H1 (cell line): ENCODE results near the gene FOXC1. TPM values are rescaled to one million over a fixed set of nuclear protein-coding genes. Genes with fewer than 3 reads are reported as not detected.

Experiments used
- CTCF ChIA-PET: fragments of 300-600 bp; sonication (Branson Sonifier 250); formaldehyde crosslinking; loops from one replicate; lab custom pipeline; 2021; ENCODE audit not compliant: partially characterized antibody; lab: Charles Lee
- POLR2A ChIA-PET: fragments of 300-600 bp; sonication (Branson Sonifier 250); formaldehyde crosslinking; loops from one replicate; lab custom pipeline; 2021; ENCODE audit warnings: inconsistent platforms; ENCODE audit not compliant: partially characterized antibody; lab: Charles Lee
- DNase-seq, 2 experiments: peaks; one replicate each; pipeline versions ENCODE4 v3.0.0 to v3.0.0-alpha.2; 2010 to 2022; ENCODE audit warnings: low spot score in 2 of 2, low read depth in 1 of 2, mixed read lengths in 1 of 2
- FAIRE-seq: peaks from 2 replicates; lab custom pipeline; 2011; peaks lifted over from hg19 to GRCh38; lab: Jason Lieb, UNC
- H2AFZ ChIP-seq: 2 replicates; pipeline ENCODE4 v1.8.1; 2012; ENCODE audit warnings: low read length, inconsistent platforms
- H2AK5ac ChIP-seq: 2 replicates; pipeline ENCODE4 v1.6.1; 2013; ENCODE audit warnings: low read depth, low read length
- H2BK120ac ChIP-seq: replicated peaks from 2 replicates; pipeline ENCODE3; 2013; ENCODE audit warnings: low read depth, low read length, inconsistent platforms
- H2BK12ac ChIP-seq: 2 replicates; pipeline ENCODE4 v1.6.1; 2013; ENCODE audit warnings: low read depth, low read length
- H2BK15ac ChIP-seq: 2 replicates; pipeline ENCODE4 v1.6.1; 2013; ENCODE audit warnings: low read length
- H2BK20ac ChIP-seq: 2 replicates; pipeline ENCODE4 v1.6.1; 2013; ENCODE audit warnings: low read length
- H2BK5ac ChIP-seq: 2 replicates; pipeline ENCODE4 v1.6.1; 2013; ENCODE audit warnings: low read depth, low read length
- H3K14ac ChIP-seq: 2 replicates; pipeline ENCODE4 v1.6.1; 2013; ENCODE audit warnings: inconsistent platforms; ENCODE audit not compliant: insufficient read length
- H3K18ac ChIP-seq: 2 replicates; pipeline ENCODE4 v1.6.1; 2013; ENCODE audit warnings: low read length; ENCODE audit errors: extremely low read depth
- H3K23ac ChIP-seq: 2 replicates; pipeline ENCODE4 v1.6.1; 2013; ENCODE audit warnings: inconsistent platforms; ENCODE audit not compliant: insufficient read length
- H3K23me2 ChIP-seq: 2 replicates; pipeline ENCODE4 v1.6.1; 2013; ENCODE audit warnings: low read depth, low read length
- H3K27ac ChIP-seq: 2 replicates; pipeline ENCODE4 v1.6.1; 2011; ENCODE audit warnings: low read depth, low read length, inconsistent platforms
- H3K27me3 ChIP-seq, 4 experiments: replicated peaks in 1 of 4; 1 replicate in 1 of 4; 2 replicates in 3 of 4; pipeline versions ENCODE4 v1.6.1 to v1.8.1; 2011 to 2013; ENCODE audit warnings: low read length in 3 of 4, mild to moderate bottlenecking in 3 of 4, inconsistent platforms in 2 of 4, mixed read lengths in 2 of 4, moderate library complexity in 1 of 4; ENCODE audit not compliant: control insufficient read depth in 3 of 4, insufficient read depth in 3 of 4; ENCODE audit errors: extremely low read depth in 1 of 4
- H3K36me3 ChIP-seq, 4 experiments: 2 replicates each; pipeline versions ENCODE4 v1.6.1 to v1.8.1; 2011 to 2013; ENCODE audit warnings: mild to moderate bottlenecking in 4 of 4, low read length in 3 of 4, moderate library complexity in 2 of 4, control low read depth in 1 of 4, inconsistent platforms in 1 of 4; ENCODE audit not compliant: insufficient read depth in 4 of 4, control insufficient read depth in 2 of 4
- H3K4ac ChIP-seq: replicated peaks from 2 replicates; pipeline ENCODE3; 2013; ENCODE audit warnings: low read length, low read depth, mixed read lengths, inconsistent platforms; ENCODE audit not compliant: insufficient read length
- H3K4me1 ChIP-seq, 4 experiments: replicated peaks in 1 of 4; 1 replicate in 1 of 4; 2 replicates in 3 of 4; pipeline versions ENCODE4 v1.6.1 to v1.8.1; 2011 to 2013; ENCODE audit warnings: low read length in 3 of 4, inconsistent platforms in 2 of 4, mixed read lengths in 1 of 4; ENCODE audit not compliant: insufficient read depth in 4 of 4, control insufficient read depth in 3 of 4
- H3K4me2 ChIP-seq, 2 experiments: 2 replicates each; pipeline versions ENCODE4 v1.6.1 to v1.8.1; 2011 to 2013; ENCODE audit warnings: low read depth in 2 of 2, low read length in 2 of 2, control low read depth in 1 of 2, inconsistent platforms in 1 of 2, mild to moderate bottlenecking in 1 of 2; ENCODE audit not compliant: insufficient read depth in 1 of 2
- H3K4me3 ChIP-seq, 4 experiments: fragments of 200-600, 300-600 bp in 1 of 4; sonication (generic), shearing (Covaris generic), sonication (Bioruptor Twin) in 1 of 4; 2 replicates each; pipeline versions ENCODE4 v1.5.1 to v1.8.1; 2011 to 2016; ENCODE audit warnings: low read length in 4 of 4, low read depth in 3 of 4, control low read depth in 2 of 4, inconsistent platforms in 2 of 4, mild to moderate bottlenecking in 2 of 4, mixed read lengths in 1 of 4, moderate library complexity in 1 of 4; ENCODE audit not compliant: insufficient read depth in 2 of 4; ENCODE audit errors: extremely low read depth in 1 of 4
- H3K56ac ChIP-seq: replicated peaks from 2 replicates; pipeline ENCODE3; 2013; ENCODE audit warnings: low read depth, mild to moderate bottlenecking, mixed read lengths, low read length, inconsistent platforms; ENCODE audit not compliant: insufficient read length
- H3K79me1 ChIP-seq: 2 replicates; pipeline ENCODE4 v1.6.1; 2013; ENCODE audit warnings: low read depth, low read length, control low read depth
- H3K79me2 ChIP-seq, 2 experiments: 2 replicates each; pipeline versions ENCODE4 v1.6.1 to v1.8.1; 2012 to 2013; ENCODE audit warnings: low read length in 2 of 2, mild to moderate bottlenecking in 2 of 2, inconsistent platforms in 1 of 2; ENCODE audit not compliant: insufficient read depth in 2 of 2, control insufficient read depth in 1 of 2
- H3K9ac ChIP-seq, 4 experiments: replicated peaks in 1 of 4; 1 replicate in 1 of 4; 2 replicates in 3 of 4; pipeline versions ENCODE4 v1.6.1 to v1.8.1; 2011 to 2013; ENCODE audit warnings: low read depth in 3 of 4, low read length in 3 of 4, control low read depth in 2 of 4, mild to moderate bottlenecking in 2 of 4, moderate library complexity in 2 of 4, inconsistent platforms in 1 of 4; ENCODE audit errors: extremely low read depth in 1 of 4
- H3K9me3 ChIP-seq, 2 experiments: 2 replicates each; pipeline versions ENCODE4 v1.6.1 to v1.8.1; 2012 to 2013; ENCODE audit warnings: mild to moderate bottlenecking in 2 of 2, moderate library complexity in 2 of 2, control low read depth in 1 of 2, inconsistent platforms in 1 of 2, low read depth in 1 of 2, low read length in 1 of 2, mixed read lengths in 1 of 2; ENCODE audit not compliant: insufficient read depth in 2 of 2
- H4K20me1 ChIP-seq, 2 experiments: replicated peaks in 1 of 2; 2 replicates each; pipeline versions ENCODE3 to v1.8.1; 2011 to 2013; ENCODE audit warnings: inconsistent platforms in 2 of 2, low read length in 2 of 2, mild to moderate bottlenecking in 1 of 2; ENCODE audit not compliant: insufficient read depth in 2 of 2, control insufficient read depth in 1 of 2
- H4K5ac ChIP-seq: 2 replicates; pipeline ENCODE4 v1.6.1; 2013; ENCODE audit warnings: low read length, low read depth, mixed read lengths, inconsistent platforms; ENCODE audit not compliant: insufficient read length
- H4K8ac ChIP-seq: 2 replicates; pipeline ENCODE4 v1.8.0; 2013; ENCODE audit warnings: mild to moderate bottlenecking, moderate library complexity, low read length, inconsistent platforms; ENCODE audit not compliant: insufficient read depth; ENCODE audit errors: extremely low read depth
- H4K91ac ChIP-seq: replicated peaks from 2 replicates; pipeline ENCODE3; 2013; ENCODE audit warnings: low read length, mixed read lengths, inconsistent platforms; ENCODE audit not compliant: insufficient read length
- ASH2L ChIP-seq: fragments of 200-600, 300-600 bp; sonication (generic); IDR thresholded peaks from one replicate; pipeline ENCODE4 v1.7.1; 2017; ENCODE audit warnings: low read length
- HDAC2 ChIP-seq, 2 experiments: fragments of 300-600 bp in 1 of 2; sonication (generic) in 1 of 2; IDR thresholded peaks; 2 replicates each; pipeline ENCODE4 v1.6.1; 2011 to 2012; ENCODE audit warnings: low read depth in 2 of 2, low read length in 2 of 2, mild to moderate bottlenecking in 2 of 2, moderate library complexity in 2 of 2, borderline replicate concordance in 1 of 2, inconsistent platforms in 1 of 2
- HDAC6 ChIP-seq: IDR thresholded peaks from one replicate; pipeline ENCODE4 v1.7.1; 2012; ENCODE audit warnings: low read depth, mild to moderate bottlenecking, inconsistent platforms, low read length, moderate library complexity
- SP2 ChIP-seq: IDR thresholded peaks from 2 replicates; pipeline ENCODE4 v1.6.1; 2012; ENCODE audit warnings: mild to moderate bottlenecking, low read length, inconsistent platforms
- TCF12 ChIP-seq: IDR thresholded peaks from 2 replicates; pipeline ENCODE4 v1.6.1; 2011; ENCODE audit warnings: low read depth, mild to moderate bottlenecking, low read length
- USF2 ChIP-seq: IDR thresholded peaks from 2 replicates; pipeline ENCODE4 v1.6.1; 2011; ENCODE audit warnings: low read length, improper control_type of control experiment
- WGBS, 2 experiments: shearing (Covaris generic) in 1 of 2; methylation state at CpG; one replicate each; pipeline versions ENCODE4 v1.1.6 to v1.1.7; 2013 to 2015; ENCODE audit warnings: low lambda C conversion rate in 2 of 2, mixed read lengths in 2 of 2, inconsistent platforms in 1 of 2, low coverage in 1 of 2, missing lambda C conversion rate in 1 of 2; ENCODE audit not compliant: insufficient replicate concordance in 2 of 2, insufficient coverage in 1 of 2, insufficient read length in 1 of 2; ENCODE audit errors: extremely low coverage in 1 of 2, missing lambda C conversion rate in 1 of 2; 5-methylcytosine and 5-hydroxymethylcytosine counted together
- polyA plus RNA-seq, 7 experiments: library from polyadenylated mRNA; depleted of rRNA in 3 of 7; stranded (reverse) in 5 of 7; unstranded in 2 of 7; fragments of >200 nt in 5 of 7; fragments of 200-250 nt in 2 of 7; gene quantifications; 1 replicate in 5 of 7; 2 replicates in 1 of 7; 4 replicates in 1 of 7; pipeline versions ENCODE4 v1.2.1 to v1.2.3, GENCODE V29; 2011 to 2013; ENCODE audit warnings: missing spikeins in 2 of 7, mixed read lengths in 2 of 7
- total RNA-seq: library from RNA; stranded (reverse); fragmentation: NEBNext Ultra II Directional; extraction: Animal tissue kit (Norgen Biotek cat#: 25700); gene quantifications from 2 replicates; pipeline ENCODE4 v1.2.1, GENCODE V29; 2021
- TF ChIP-seq, protein P1 (sequence below): IDR thresholded peaks from 2 replicates; pipeline ENCODE4 v1.6.1; 2012; ENCODE audit warnings: inconsistent platforms
- TF ChIP-seq, protein P2 (sequence below): IDR thresholded peaks from 2 replicates; pipeline ENCODE4 v1.6.1; 2011; ENCODE audit warnings: low read depth, mild to moderate bottlenecking, low read length; ENCODE audit not compliant: insufficient read depth
- TF ChIP-seq, protein P3 (sequence below): IDR thresholded peaks from 2 replicates; pipeline ENCODE4 v1.6.1; 2012; ENCODE audit warnings: low read length, inconsistent platforms

The FOXC1 gene
- total and polyA plus RNA-seq, 2 of the 8 experiments (the other 6 are each of a cell fraction or from before 2014, with no cell fraction given), result 0.22 TPM; not detected in 1

DNA sequence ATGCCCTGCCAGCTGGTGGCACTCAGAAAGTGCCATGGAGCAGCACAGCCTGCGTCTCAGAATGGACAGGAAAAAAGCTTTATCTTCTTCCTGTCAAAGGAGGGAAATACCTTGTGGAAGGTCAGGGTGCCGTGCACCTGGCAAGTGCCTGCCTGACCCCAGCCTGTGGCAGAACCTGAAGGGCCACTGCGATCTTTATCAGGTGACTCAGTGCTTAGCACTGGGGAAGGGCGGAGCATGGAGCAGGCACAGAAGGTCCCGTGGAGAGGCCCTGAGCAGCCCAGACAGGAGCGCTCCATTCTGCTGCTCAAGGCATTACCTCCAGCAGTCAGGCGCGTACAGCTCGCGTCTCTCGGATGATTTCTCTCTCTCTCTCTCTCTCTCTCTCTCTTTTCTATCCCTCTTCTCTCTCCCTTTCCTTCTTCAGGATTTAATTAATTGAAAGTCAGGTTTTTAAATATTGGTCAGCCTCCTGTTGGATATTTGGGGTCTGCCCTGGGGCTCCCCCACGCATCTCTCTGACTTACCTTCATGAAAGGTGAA is 31.7 kb downstream of the FOXC1 start:
- Histone ChIP-seq H4K5ac (no peak overlapping the region), H3K23me2 (no peaks in the 10 kb centered on the region), H2AFZ (no peak overlapping the region), H2BK120ac (no peak overlapping the region), H3K9me3 (no peaks in the 10 kb centered on the region), H3K36me3 (no peaks in the 10 kb centered on the region), H4K8ac (no peak overlapping the region), H3K79me2 (no peaks in the 10 kb centered on the region), H3K4me1 (peaks cover 0 to 12% (median 5%) of the 10 kb centered on the region in 4 experiments; a peak in 4 of 7 replicates), H2BK5ac (no peak overlapping the region), H4K91ac (no peak overlapping the region), H3K79me1 (no peaks in the 10 kb centered on the region; the same call in 1 of the 2 replicates), H3K27ac (no peak overlapping the region), H3K27me3 (no peaks in the 10 kb centered on the region), H3K4me2 (no peak overlapping the region), H4K20me1 (peaks cover 2 to 3% of the 10 kb centered on the region in 2 experiments), H2BK15ac (no peak overlapping the region), H2BK12ac (no peak overlapping the region), H3K9ac (no peak overlapping the region), H3K56ac (no peak overlapping the region), H3K4me3 (no peak overlapping the region), H3K4ac (no peak overlapping the region), H2BK20ac (no peak overlapping the region), H3K18ac (no peak overlapping the region), H3K14ac (no peak overlapping the region), H2AK5ac (no peak overlapping the region), H3K23ac (no peak overlapping the region)
- ChIA-PET POLR2A (no interaction called here), CTCF (no interaction called here)
- DNase-seq, result no peak
- 93% methylated on average over 12 of the region's 12 CpGs; no CpG with 5 or more reads in 1 of the 2 experiments for WGBS, 2 experiments
- FAIRE-seq, result no peak
- TF ChIP-seq, protein P1, sequence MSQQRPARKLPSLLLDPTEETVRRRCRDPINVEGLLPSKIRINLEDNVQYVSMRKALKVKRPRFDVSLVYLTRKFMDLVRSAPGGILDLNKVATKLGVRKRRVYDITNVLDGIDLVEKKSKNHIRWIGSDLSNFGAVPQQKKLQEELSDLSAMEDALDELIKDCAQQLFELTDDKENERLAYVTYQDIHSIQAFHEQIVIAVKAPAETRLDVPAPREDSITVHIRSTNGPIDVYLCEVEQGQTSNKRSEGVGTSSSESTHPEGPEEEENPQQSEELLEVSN, result no peak
- TF ChIP-seq USF2, result no peak
- TF ChIP-seq ASH2L, result no peak
- TF ChIP-seq, protein P2, sequence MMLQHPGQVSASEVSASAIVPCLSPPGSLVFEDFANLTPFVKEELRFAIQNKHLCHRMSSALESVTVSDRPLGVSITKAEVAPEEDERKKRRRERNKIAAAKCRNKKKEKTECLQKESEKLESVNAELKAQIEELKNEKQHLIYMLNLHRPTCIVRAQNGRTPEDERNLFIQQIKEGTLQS, result no peak
- no peak for TF ChIP-seq HDAC6
- TF ChIP-seq, protein P3, sequence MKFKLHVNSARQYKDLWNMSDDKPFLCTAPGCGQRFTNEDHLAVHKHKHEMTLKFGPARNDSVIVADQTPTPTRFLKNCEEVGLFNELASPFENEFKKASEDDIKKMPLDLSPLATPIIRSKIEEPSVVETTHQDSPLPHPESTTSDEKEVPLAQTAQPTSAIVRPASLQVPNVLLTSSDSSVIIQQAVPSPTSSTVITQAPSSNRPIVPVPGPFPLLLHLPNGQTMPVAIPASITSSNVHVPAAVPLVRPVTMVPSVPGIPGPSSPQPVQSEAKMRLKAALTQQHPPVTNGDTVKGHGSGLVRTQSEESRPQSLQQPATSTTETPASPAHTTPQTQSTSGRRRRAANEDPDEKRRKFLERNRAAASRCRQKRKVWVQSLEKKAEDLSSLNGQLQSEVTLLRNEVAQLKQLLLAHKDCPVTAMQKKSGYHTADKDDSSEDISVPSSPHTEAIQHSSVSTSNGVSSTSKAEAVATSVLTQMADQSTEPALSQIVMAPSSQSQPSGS, result no peak
- TF ChIP-seq TCF12, result no peak
- TF ChIP-seq HDAC2 (IDR thresholded peaks at IDR 0.05; ENCODE audit: borderline replicate concordance in 1 of 2, low read depth in 2 of 2, low read length in 2 of 2), result no peak
- no peak for TF ChIP-seq SP2
